Mononuclear cell (primary cell): ENCODE data around the gene TMBIM4. TPM values are rescaled to one million over a fixed set of nuclear protein-coding genes. Genes with fewer than 3 reads are reported as not detected.
"Not testable (repeated sequence)": the region's sequence is repeated elsewhere in the genome, so short reads cannot be mapped to it uniquely, and the experiment has no call there.

Experiments
- H3K27me3 ChIP-seq: 2 replicates; pipeline ENCODE4 v1.6.0; 2011; ENCODE audit warnings: low read length, control low read depth; ENCODE audit not compliant: insufficient read depth
- H3K4me1 ChIP-seq: 2 replicates; pipeline ENCODE4 v1.5.1; 2011; ENCODE audit warnings: mild to moderate bottlenecking, low read length, control low read depth; ENCODE audit not compliant: insufficient read depth
- H3K4me3 ChIP-seq: 2 replicates; pipeline ENCODE4 v1.5.1; 2011; ENCODE audit warnings: mild to moderate bottlenecking, low read length, moderate library complexity
- H3K9me3 ChIP-seq: 2 replicates; pipeline ENCODE4 v1.5.1; 2011; ENCODE audit warnings: low read depth, mild to moderate bottlenecking, control low read depth, low read length
- total RNA-seq: library from RNA; depleted of rRNA; stranded (reverse); fragments of >200 nt; gene quantifications from one replicate; pipeline ENCODE4 v1.2.3, GENCODE V29; 2012

The TMBIM4 gene
- total RNA-seq, 1 donor: 69.9 TPM

DNA sequence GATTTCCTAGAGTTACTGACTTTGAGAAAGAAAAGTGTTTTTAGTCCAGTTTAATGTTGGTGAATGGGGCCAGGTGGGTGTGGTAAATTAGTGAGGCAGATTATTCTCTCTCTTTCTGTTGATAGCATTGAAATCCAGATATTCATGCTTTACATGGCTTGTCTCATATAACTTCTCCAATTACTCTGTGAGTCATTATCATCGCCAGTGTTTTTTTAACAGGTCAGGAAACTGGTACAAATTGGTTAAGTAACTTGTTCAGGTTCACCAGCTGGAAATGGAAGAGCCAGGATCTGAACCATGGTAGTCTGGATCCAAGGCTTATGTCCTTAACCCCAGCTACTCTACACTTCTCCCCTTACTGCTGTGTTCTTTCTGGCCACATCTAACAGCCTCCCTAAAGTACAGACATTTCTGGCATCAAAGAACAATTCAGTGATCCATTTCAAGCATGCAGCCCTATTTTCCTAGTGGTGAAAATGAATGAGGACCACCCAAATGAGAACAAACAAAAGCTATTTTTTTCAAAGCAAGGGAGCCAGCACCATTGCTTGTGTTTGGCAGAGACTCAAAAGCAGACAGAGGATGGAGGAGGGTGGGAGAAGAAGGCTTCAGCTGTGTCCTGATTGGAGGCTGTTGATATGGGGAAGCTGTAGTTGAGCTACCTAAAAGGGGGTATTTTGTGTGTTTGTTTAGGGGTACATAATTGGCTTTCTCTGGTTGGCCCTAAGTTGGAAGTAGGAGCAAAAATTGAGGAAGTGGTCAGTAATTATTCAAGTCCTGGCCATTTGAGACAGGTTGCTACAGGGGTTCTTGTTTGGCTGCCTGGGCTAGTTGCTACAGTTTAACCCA is 20.9 kb upstream of the TMBIM4 start:
- Histone ChIP-seq H3K4me1 (peaks cover 71% of the 10 kb centered on the region), H3K9me3 (no peaks in the 10 kb centered on the region), H3K27me3 (peaks cover 12% of the 10 kb centered on the region), H3K4me3 (peak overlapping the region; percentile 70)

DNA sequence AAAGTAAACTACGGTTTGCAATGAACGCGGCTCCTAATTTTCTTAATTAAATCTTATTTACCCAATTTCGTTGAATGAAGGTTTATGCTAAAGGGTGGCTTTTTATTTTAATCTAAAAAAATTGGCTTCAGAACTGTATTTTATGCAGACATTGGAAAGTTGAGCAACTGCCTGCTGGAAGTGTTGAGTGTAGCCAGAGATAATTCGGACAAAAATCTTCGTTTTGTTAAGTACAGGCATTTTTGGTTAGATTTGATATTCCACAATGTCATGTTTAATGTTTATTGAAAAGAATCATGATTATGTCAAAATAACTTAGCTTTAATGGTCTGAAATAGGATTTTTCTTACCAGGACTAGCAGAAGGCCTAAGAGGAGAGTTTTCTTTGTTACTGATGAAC is 20.1 kb upstream of the TMBIM4 start:
- Histone ChIP-seq H3K9me3 (no peaks in the 10 kb centered on the region), H3K4me1 (peaks cover 63% of the 10 kb centered on the region), H3K27me3 (peaks cover 12% of the 10 kb centered on the region), H3K4me3 (peak overlapping the region; percentile 70)

DNA sequence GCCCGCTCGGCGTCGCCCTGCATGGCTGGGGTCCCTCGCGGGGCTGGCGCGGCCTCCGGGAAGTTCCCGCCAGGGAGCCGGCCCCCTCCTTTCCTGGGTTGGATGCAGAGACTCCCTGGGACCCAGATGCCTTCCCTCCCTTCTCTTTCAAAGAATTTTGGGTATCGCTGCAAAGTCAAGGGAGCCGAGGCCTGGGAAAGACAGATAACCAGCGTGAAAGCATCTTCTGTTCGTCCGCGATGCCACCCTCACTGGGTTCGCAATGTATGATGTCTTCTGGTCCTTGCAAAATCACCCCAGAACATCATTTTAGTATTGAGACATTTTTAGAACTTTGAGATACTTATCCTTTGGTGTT is 19.7 kb upstream of the TMBIM4 start:
- Histone ChIP-seq H3K4me1 (peaks cover 58% of the 10 kb centered on the region), H3K27me3 (peaks cover 12% of the 10 kb centered on the region), H3K9me3 (no peaks in the 10 kb centered on the region), H3K4me3 (peak overlapping the region; percentile 70)

DNA sequence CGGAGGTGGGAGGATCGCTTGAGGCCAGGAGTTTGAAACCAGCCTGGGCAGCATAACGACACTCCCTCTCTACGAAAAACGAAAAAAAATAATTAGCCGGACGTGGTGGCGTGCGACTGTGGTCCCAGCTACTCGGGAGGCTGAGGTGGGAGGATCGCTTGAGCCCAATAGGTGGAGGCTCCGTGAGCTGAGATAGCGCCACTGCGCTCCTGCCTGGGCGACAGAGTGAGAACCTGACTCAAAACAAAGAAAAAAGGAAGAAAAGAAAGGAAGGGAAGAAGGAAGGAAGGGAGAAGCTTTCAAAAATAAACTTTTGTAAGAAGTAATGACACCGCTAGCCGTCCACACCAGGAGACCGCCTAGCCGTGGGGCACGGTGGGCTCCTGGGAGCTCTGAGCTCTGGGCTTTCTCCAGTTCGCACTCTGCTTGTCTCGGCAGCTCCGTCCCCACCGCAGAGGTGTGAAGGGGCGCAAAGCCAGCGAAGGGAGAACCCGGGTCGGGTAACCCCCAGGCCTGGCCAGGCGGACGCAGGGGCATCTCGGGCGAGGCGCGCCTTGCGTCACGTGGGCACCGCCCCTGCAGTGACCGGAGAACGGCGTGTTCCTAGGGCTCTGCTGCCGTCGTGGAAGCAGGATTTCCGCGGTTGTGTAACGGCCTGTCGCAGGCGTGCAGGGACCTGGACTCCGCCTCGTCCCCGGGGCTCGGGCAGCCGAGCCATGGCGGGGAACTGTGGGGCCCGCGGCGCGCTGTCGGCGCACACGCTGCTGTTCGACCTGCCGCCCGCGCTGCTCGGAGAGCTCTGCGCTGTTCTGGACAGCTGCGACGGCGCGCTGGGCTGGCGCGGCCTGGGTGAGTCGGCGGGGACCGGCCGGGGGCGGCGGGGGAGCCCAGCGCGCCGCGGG is 19.0 kb upstream of the TMBIM4 start, which contains the start of gene IRAK3:
TSS of gene IRAK3 (plus strand) at position 631 of the 902 bp plus-strand sequence. CDS start at position 717, 86 bp downstream.
- no peaks in the 10 kb centered on the region for H3K9me3 ChIP-seq
- peaks cover 12% of the 10 kb centered on the region for H3K27me3 ChIP-seq
- peaks cover 52% of the 10 kb centered on the region for H3K4me1 ChIP-seq
- peak within 1 kb of the TSS; percentile 70 for H3K4me3 ChIP-seq

DNA sequence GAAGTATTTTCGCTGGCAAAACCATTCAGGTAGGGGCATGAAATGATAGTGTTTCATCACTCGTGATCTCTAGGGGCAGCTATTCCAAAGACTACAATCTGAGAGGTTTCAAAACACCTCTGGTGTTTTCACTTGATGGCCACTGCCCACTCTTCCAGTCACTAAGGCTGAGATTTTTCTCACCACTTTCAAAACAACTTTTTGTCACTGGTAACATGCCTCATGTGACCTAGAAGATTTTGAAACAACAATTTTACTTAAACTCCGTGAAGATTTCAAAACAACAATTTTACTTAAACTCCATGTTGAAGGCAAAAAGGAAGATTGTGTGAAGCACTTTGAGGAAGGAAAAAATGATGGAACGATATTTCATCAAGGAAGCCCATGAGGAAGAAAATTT is 18.0 kb upstream of the TMBIM4 start:
- peaks cover 42% of the 10 kb centered on the region for H3K4me1 ChIP-seq
- H3K27me3 ChIP-seq: peaks cover 12% of the 10 kb centered on the region
- H3K4me3 ChIP-seq: no peak overlapping the region
- H3K9me3 ChIP-seq: no peaks in the 10 kb centered on the region

DNA sequence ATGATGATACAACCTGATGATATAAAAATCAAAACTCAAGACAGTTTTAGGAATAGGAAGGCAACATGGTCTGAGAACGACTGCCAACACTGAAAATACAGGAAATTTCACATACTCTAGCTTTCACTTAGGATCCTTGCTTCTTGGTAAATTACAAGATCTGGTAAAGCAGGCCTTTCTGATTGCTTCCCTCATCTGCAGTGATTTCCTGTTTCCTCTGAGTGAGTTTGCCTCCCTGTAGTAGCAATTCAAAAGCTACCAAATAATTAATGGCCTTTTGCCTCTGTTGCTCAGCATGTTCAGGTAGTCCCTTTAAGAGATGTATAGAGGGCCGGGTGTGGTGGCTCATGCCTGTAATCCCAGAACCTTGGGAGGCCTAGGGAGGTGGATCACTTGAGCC is 17.2 kb upstream of the TMBIM4 start:
- Histone ChIP-seq H3K27me3 (peaks cover 12% of the 10 kb centered on the region), H3K9me3 (no peaks in the 10 kb centered on the region), H3K4me1 (peaks cover 40% of the 10 kb centered on the region), H3K4me3 (no peak overlapping the region)

DNA sequence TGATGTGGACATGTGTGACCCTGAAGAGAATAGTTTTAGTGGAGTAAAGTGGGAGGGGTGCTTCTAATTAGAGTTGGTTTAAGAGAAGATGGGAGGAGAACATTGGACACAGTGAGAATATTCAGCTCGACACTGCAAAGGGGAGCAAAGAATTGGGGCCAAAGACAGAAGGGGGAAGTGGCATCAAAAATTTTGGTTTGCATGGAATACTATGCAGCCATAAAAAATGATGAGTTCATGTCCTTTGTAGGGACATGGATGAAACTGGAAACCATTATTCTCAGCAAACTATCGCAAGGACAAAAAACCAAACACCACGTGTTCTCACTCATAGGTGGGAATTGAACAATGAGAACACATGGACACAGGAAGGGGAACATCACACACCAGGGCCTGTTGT is 15.0 kb upstream of the TMBIM4 start:
- peaks cover 26% of the 10 kb centered on the region for H3K4me1 ChIP-seq
- peaks cover 10% of the 10 kb centered on the region for H3K27me3 ChIP-seq
- not testable (repeated sequence) for H3K4me3 ChIP-seq, H3K9me3 ChIP-seq

DNA sequence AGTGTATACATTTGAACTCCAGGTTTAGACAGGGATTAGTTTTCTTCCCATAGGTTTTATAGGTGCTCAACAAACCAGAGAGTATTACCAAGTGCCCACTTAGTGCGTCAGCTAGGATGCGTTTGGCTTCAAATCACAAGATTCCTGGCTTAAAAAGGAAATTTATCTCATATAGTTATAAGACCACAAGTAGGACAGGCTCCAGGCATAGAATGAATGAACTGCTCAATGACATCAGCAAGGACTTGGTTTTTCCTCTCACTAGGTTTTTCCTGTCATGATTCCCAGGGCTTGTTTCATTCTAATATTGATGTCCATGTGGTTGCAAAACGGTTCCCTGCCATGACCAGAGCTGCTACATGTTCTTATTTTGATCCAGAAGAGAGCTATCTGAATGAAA is 13.2 kb upstream of the TMBIM4 start:
- H3K9me3 ChIP-seq: no peaks in the 10 kb centered on the region
- H3K4me1 ChIP-seq: peaks cover 15% of the 10 kb centered on the region
- H3K4me3 ChIP-seq: no peak overlapping the region
- H3K27me3 ChIP-seq: no peaks in the 10 kb centered on the region

DNA sequence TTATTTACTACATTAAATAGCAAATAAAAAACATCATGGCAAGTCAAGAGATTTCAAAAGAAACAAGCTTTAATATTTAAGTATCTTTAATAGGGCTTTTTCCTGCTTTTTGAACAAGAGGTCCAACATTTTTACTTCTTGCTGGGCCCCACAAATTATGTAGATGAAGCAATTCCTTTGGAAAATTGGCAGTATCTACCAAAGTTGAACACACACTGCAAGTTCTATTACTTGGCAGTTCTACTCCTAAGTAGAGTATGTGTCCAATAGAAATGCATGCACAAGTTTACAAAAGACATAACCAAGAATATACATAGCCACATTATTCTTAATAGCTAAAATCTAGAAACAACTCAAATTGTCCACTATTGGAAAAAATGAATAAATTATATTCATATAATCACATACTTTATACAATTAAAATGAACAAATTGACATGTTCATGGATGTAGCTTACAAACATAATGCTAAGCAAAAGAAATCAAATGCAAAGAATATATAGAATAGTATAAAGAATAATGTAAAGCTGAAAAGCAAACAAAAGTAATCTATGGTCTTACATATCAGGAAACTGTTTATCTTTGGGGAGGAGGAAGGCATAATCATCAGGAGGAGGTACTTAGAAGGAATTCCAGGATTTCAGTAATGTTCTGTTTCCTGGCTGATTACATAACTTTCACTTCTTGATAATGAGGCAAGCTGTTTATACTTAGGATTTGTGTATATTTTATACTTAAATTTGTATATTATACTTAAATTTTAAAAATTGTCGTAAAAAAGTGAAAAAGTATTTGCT is 6.5 kb upstream of the TMBIM4 start:
- H3K4me1 ChIP-seq: peaks cover 18% of the 10 kb centered on the region
- no peaks in the 10 kb centered on the region for H3K9me3 ChIP-seq
- no peak overlapping the region for H3K4me3 ChIP-seq
- no peaks in the 10 kb centered on the region for H3K27me3 ChIP-seq

DNA sequence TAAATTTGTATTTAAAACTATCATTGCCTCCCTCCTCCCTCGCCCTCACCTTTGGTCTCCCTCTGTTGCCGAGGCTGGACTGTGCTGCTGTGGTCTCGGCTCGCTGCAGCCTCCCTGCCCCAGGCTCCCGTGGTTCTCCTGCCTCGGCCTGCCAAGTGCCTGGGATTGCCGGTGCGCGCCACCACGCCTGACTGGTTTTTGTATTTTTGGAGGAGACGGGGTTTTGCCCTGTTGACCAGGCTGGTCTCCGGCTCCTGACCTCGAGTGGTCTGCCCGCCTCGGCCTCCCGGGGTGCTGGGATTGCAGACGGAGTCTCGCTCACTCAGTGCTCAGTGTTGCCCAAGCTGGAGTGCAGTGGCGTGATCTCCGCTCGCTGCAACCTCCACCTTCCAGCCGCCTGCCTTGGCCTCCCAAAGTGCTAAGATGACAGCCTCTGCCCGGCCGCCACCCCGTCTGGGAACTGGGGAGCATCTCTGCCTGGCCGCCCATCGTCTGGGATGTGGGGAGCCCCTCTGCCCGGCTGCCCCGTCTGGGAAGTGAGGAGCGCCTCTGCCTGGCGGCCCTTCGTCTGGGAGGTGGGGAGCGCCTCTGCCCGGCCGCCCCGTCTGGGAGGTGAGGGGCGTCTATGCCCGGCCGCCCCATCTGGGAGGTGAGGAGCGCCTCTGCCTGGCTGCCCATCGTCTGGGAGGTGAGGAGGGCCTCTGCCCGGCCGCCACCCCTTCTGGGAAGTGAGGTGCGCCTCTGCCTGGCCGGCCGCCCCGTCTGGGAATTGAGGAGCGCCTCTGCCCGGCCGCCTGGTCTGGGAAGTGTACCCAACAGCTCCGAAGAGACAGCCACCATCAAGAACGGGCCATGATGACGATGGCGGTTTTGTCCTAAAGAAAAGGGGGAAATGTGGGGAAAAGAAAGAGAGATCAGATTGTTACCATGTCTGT is 4.9 kb upstream of the TMBIM4 start:
- H3K4me1 ChIP-seq: peaks cover 27% of the 10 kb centered on the region
- not testable (repeated sequence) for H3K27me3 ChIP-seq, H3K4me3 ChIP-seq, H3K9me3 ChIP-seq

DNA sequence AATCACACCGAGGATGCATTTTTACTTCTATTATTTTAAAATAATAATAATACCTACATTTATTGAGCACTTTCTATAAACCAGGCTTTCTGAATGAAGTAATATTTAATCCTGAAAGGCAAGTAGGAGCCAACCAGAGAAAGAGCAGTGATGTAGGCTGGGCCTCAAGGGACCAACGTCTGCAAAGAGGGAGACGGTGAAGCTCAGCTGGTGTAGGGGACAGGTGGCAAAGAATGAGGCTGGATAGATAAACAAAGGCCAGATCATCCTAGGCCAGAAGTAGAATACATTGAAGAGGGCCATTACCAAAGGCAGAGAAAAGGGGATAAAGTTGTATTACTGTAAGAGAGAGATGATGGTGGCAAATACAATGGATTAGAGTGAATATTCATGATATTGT is 810 bp upstream of the TMBIM4 start:
- peak overlapping the region; percentile 95 for H3K4me3 ChIP-seq
- H3K9me3 ChIP-seq: no peaks in the 10 kb centered on the region
- no peaks in the 10 kb centered on the region for H3K27me3 ChIP-seq
- H3K4me1 ChIP-seq: peaks cover 43% of the 10 kb centered on the region

DNA sequence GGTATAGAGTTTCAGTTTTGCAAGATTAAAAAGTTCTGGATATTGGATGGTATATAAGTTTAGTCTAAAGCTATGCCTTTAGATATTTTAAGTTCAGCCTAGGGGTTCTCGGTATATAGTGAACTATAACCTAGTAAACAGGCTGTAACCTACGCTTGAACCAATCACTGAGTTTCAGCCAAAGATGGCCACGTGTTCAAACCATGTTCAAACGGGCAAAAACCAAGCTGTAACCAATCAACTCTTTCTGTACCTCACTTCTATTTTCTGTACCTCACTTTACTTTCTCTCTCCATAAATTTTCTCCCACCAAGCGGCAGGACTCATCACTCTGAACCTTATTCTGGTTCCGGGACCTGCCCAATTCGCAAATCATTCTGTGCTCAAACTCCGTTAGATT is 1.4 kb downstream of the TMBIM4 start:
- no peaks in the 10 kb centered on the region for H3K27me3 ChIP-seq
- peaks cover 51% of the 10 kb centered on the region for H3K4me1 ChIP-seq
- H3K4me3 ChIP-seq: peak overlapping the region; percentile 95
- H3K9me3 ChIP-seq: peaks cover 6% of the 10 kb centered on the region

DNA sequence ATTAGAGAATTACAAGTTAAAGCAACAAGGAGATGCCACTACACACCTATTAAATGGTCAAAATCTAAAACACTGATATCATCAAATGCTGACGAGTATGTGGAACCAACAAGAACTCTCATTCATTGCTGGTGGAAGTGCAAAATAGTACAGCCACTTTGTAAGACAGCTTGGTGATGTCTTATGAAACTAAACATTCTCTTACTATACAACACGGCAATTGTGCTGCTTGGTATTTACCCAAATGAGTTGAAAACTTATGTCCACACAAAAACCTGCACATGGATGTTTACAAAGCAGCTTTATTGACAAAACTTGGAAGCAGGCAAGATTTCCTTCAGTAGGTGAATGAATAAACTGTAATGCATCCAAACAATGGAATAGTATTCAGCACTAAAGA is 3.2 kb downstream of the TMBIM4 start:
- Histone ChIP-seq H3K4me1 (peaks cover 51% of the 10 kb centered on the region), H3K4me3 (no peak overlapping the region), H3K9me3 (peaks cover 6% of the 10 kb centered on the region), H3K27me3 (no peaks in the 10 kb centered on the region)

DNA sequence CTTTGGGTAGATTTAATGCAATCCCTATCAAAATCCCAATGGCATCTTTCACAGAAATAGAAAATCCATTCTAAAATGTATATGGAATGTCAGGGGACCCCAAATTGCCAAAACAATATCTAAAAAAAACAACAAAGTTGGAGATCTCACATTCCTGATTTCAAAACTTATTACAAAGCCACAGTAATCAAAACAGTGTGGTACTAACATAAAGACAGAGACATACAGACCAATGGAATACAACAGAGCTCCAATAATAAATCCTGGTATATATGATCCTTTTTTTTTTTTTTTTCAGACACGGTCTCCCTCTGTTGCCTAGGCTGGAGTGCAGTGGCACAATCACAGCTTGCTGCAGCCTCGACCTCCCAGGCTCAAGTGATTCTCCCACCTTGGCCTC is 4.7 kb downstream of the TMBIM4 start:
- H3K4me1 ChIP-seq: peaks cover 43% of the 10 kb centered on the region
- H3K27me3 ChIP-seq: no peaks in the 10 kb centered on the region
- H3K9me3 ChIP-seq: peaks cover 6% of the 10 kb centered on the region
- H3K4me3 ChIP-seq: no peak overlapping the region
